MM.1S (cell line): ENCODE measurements around the gene SH3BGR.

Experiments
- DNase-seq: peaks from one replicate; pipeline ENCODE4 v3.0.0-alpha.2; 2015
- H2AFZ ChIP-seq: fragments of 300-600 bp; sonication (generic); 2 replicates; pipeline ENCODE4 v1.6.0; 2016; ENCODE audit warnings: antibody characterized with exemption, low read length
- H3F3A ChIP-seq: fragments of 300-600 bp; sonication (generic); 2 replicates; pipeline ENCODE4 v1.6.1; 2016; ENCODE audit warnings: mild to moderate bottlenecking, antibody characterized with exemption, low read length, moderate library complexity, mixed read lengths; ENCODE audit not compliant: insufficient read depth
- H3K27ac ChIP-seq: fragments of 300-600 bp; sonication (generic); 2 replicates; pipeline ENCODE4 v1.5.1; 2016; ENCODE audit warnings: mild to moderate bottlenecking, low read length
- H3K27me3 ChIP-seq: fragments of 300-600 bp; sonication (generic); replicated peaks from 2 replicates; pipeline ENCODE4 v1.6.0; 2016; ENCODE audit warnings: low read length; ENCODE audit not compliant: insufficient read depth
- H3K36me3 ChIP-seq: fragments of 300-600 bp; sonication (generic); replicated peaks from 2 replicates; pipeline ENCODE4 v1.6.1; 2016; ENCODE audit warnings: mild to moderate bottlenecking, low read length, mixed read lengths; ENCODE audit not compliant: insufficient read depth
- H3K4me1 ChIP-seq: fragments of 300-600 bp; sonication (generic); 2 replicates; pipeline ENCODE4 v1.6.1; 2016; ENCODE audit warnings: low read length, mixed read lengths
- H3K4me2 ChIP-seq: fragments of 300-600 bp; sonication (generic); 2 replicates; pipeline ENCODE4 v1.6.0; 2016; ENCODE audit warnings: low read depth, low read length
- H3K4me3 ChIP-seq: fragments of 300-600 bp; sonication (generic); 2 replicates; pipeline ENCODE4 v1.5.1; 2016; ENCODE audit warnings: low read length, mixed read lengths
- H3K79me2 ChIP-seq: fragments of 300-600 bp; sonication (generic); 2 replicates; pipeline ENCODE4 v1.6.1; 2016; ENCODE audit warnings: mixed run types, low read length, mixed read lengths
- H3K9ac ChIP-seq: fragments of 300-600 bp; sonication (generic); 2 replicates; pipeline ENCODE4 v1.6.1; 2016; ENCODE audit warnings: low read length, mixed read lengths
- H3K9me2 ChIP-seq: fragments of 300-600 bp; sonication (generic); replicated peaks from 2 replicates; pipeline ENCODE4 v1.6.1; 2016; ENCODE audit warnings: mild to moderate bottlenecking, low read length, mixed read lengths; ENCODE audit not compliant: insufficient read depth
- H3K9me3 ChIP-seq: fragments of 300-600 bp; sonication (generic); replicated peaks from 2 replicates; pipeline ENCODE4 v1.6.1; 2016; ENCODE audit warnings: mild to moderate bottlenecking, low read length, mixed read lengths; ENCODE audit not compliant: insufficient read depth
- H4K20me1 ChIP-seq: fragments of 300-600 bp; sonication (generic); 2 replicates; pipeline ENCODE4 v1.6.1; 2016; ENCODE audit warnings: mild to moderate bottlenecking, low read length, moderate library complexity, mixed read lengths; ENCODE audit not compliant: insufficient read depth
- EZH2 ChIP-seq: fragments of 300-600 bp; sonication (generic); optimal IDR thresholded peaks from 2 replicates; pipeline ENCODE3; 2017; ENCODE audit warnings: low read depth, mild to moderate bottlenecking, antibody characterized with exemption, low read length, mixed read lengths
- EZH2phosphoT487 ChIP-seq: fragments of 300-600 bp; sonication (generic); IDR thresholded peaks from 2 replicates; pipeline ENCODE4 v1.6.1; 2018; ENCODE audit warnings: antibody characterized with exemption, low read length
- TF ChIP-seq, protein P1 (sequence below): fragments of 300-600 bp; sonication (generic); IDR thresholded peaks from 2 replicates; pipeline ENCODE4 v1.5.1; 2016; ENCODE audit warnings: antibody characterized with exemption, low read length, mixed read lengths

SH3BGR gene

DNA sequence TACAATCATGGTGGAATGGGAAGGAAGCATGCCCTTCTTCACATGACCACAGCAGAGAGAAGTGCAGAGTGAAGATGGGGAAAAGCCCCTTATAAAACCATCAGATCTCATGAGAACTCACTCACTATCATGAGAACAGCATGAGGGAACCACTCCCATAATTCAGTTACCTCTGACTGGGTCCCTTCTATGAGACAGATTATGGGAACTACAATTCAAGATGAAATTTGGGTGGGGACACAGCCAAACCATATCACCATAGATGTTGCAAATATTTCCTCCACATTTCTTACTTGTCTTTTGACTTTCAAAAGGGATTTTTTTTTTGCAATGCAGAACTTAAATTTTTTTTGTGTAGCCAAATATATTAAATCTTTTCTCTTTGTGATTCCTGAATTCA, 14.8 kb downstream of the SH3BGR start:
- no peaks in the 10 kb centered on the region for H3F3A ChIP-seq
- H3K9me3 ChIP-seq, result no peaks in the 10 kb centered on the region
- no peaks in the 10 kb centered on the region for H3K9me2 ChIP-seq
- H3K79me2 ChIP-seq, result no peaks in the 10 kb centered on the region
- no peak for TF ChIP-seq EZH2phosphoT487
- no peaks in the 10 kb centered on the region for H4K20me1 ChIP-seq
- H3K4me2 ChIP-seq, result no peak overlapping the region
- DNase-seq, result no peak
- H2AFZ ChIP-seq, result no peak overlapping the region
- no peak overlapping the region for H3K27ac ChIP-seq
- 0 out of 2 replicates have a peak, but pooled peaks cover 4% of the 10 kb centered on the region for H3K4me1 ChIP-seq
- no peak overlapping the region for H3K9ac ChIP-seq
- no peaks in the 10 kb centered on the region for H3K36me3 ChIP-seq
- no peak overlapping the region for H3K4me3 ChIP-seq
- no peaks in the 10 kb centered on the region for H3K27me3 ChIP-seq

DNA sequence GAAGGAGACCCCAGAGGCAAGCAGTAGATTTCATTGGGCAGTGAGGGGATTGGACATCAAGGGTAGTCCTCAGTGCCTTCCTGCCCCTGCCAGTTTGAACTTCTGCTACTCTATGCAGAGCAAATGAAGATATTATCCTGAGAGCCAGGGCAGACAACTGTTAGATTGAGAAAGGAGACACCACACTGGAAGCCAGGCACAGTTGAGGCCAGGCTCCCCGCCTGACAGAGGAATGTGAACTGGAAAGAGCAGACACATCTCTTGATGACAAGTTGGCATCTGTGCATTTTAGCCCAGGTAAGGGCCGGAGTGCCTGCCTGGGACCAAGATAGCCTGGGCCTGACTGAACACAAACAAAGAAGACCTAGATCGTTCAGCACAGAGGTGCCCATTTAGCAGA, 16.0 kb downstream of the SH3BGR start:
- H3K79me2 ChIP-seq, result no peaks in the 10 kb centered on the region
- H3K4me2 ChIP-seq, result no peak overlapping the region
- H3F3A ChIP-seq, result no peaks in the 10 kb centered on the region
- H3K27me3 ChIP-seq, result no peaks in the 10 kb centered on the region
- no peak for DNase-seq
- TF ChIP-seq EZH2, result no peak
- TF ChIP-seq, protein P1, sequence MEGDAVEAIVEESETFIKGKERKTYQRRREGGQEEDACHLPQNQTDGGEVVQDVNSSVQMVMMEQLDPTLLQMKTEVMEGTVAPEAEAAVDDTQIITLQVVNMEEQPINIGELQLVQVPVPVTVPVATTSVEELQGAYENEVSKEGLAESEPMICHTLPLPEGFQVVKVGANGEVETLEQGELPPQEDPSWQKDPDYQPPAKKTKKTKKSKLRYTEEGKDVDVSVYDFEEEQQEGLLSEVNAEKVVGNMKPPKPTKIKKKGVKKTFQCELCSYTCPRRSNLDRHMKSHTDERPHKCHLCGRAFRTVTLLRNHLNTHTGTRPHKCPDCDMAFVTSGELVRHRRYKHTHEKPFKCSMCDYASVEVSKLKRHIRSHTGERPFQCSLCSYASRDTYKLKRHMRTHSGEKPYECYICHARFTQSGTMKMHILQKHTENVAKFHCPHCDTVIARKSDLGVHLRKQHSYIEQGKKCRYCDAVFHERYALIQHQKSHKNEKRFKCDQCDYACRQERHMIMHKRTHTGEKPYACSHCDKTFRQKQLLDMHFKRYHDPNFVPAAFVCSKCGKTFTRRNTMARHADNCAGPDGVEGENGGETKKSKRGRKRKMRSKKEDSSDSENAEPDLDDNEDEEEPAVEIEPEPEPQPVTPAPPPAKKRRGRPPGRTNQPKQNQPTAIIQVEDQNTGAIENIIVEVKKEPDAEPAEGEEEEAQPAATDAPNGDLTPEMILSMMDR, result no peak
- TF ChIP-seq EZH2phosphoT487, result no peak
- H3K4me3 ChIP-seq, result no peak overlapping the region
- H3K27ac ChIP-seq, result no peak overlapping the region
- no peak overlapping the region for H3K9ac ChIP-seq
- H3K36me3 ChIP-seq, result no peaks in the 10 kb centered on the region
- no peaks in the 10 kb centered on the region for H4K20me1 ChIP-seq
- H3K4me1 ChIP-seq, result no peaks in the 10 kb centered on the region
- no peaks in the 10 kb centered on the region for H3K9me2 ChIP-seq
- no peaks in the 10 kb centered on the region for H3K9me3 ChIP-seq
- no peak overlapping the region for H2AFZ ChIP-seq

DNA sequence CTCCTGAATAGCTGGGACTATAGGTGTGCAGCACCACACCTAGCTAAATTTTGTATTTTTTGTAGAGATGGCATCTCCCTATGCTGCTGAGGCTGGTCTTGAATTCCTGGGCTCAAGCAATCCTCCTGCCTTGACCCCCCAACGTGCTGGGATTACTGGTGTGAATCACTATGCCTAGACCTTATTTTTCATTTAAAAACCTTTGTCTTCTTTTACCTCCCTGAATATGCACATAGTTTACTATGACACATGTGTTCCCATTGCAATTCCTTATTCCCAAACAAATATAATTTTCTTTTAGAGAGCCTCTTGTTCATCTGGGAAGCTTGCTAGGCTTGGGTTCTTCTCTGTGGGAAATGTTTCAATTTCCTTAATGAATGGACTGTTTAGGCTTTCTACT, 16.8 kb downstream of the SH3BGR start:
- Histone ChIP-seq H3K4me1 (no peaks in the 10 kb centered on the region), H2AFZ (no peak overlapping the region), H3K9ac (no peak overlapping the region), H3K36me3 (no peaks in the 10 kb centered on the region), H3K9me2 (no peaks in the 10 kb centered on the region), H3K27ac (no peak overlapping the region), H3K79me2 (no peaks in the 10 kb centered on the region), H3F3A (no peaks in the 10 kb centered on the region), H4K20me1 (no peaks in the 10 kb centered on the region), H3K27me3 (no peaks in the 10 kb centered on the region), H3K9me3 (no peaks in the 10 kb centered on the region), H3K4me2 (no peak overlapping the region), H3K4me3 (no peak overlapping the region)
- no peak for DNase-seq
- no peak for TF ChIP-seq EZH2phosphoT487
- no peak for TF ChIP-seq EZH2
- TF ChIP-seq, protein P1, result no peak

DNA sequence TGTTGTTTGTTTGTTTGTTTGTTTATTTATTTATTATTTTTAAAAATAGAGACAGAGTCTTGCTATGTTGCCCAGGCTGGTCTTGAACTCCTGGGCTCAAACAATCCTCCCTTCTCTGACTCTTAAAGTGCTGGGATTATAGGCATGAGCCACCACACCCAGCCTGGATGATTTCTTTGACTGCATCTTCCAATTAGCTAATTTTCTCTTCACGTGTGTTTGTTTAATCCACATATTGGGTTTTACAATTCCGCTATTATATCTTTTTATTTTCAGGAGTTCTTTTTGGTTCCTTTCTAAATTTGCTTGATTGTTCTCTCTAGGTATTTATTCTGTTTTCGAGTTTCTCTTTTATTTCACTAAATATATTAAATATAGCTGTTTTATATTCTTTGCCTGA, 19.8 kb downstream of the SH3BGR start:
- Histone ChIP-seq H3K27ac (no peak overlapping the region), H3K4me1 (no peaks in the 10 kb centered on the region), H3K9me3 (no peaks in the 10 kb centered on the region), H3F3A (no peaks in the 10 kb centered on the region), H2AFZ (no peak overlapping the region), H3K4me2 (no peak overlapping the region), H3K9me2 (no peaks in the 10 kb centered on the region), H3K36me3 (no peaks in the 10 kb centered on the region), H3K79me2 (no peaks in the 10 kb centered on the region), H3K27me3 (no peaks in the 10 kb centered on the region), H3K9ac (no peak overlapping the region), H3K4me3 (no peak overlapping the region), H4K20me1 (no peaks in the 10 kb centered on the region)
- DNase-seq, result no peak
- TF ChIP-seq EZH2phosphoT487 (no peak), EZH2 (no peak)
- TF ChIP-seq, protein P1, result no peak
